Measurements from ENCODE around the gene RASSF1.

RASSF1 gene

GRCh38 chr3:50358355-50358910 lies 17.8 kb upstream of the RASSF1 start:
- peaks cover 16% of the 10 kb centered on the region for H3K36me3 Mint-ChIP-seq (ENCODE audit: insufficient read depth)
- H3K27me3 Mint-ChIP-seq = no peaks in the 10 kb centered on the region
- ATAC-seq (replicated peaks; ENCODE audit: extremely low read depth, poor library complexity, severe bottlenecking) (no peak), DNase-seq (ENCODE audit: low spot score in 2 of 2) (no peak)
- peak overlapping the region; percentile 97 for H3K4me3 Mint-ChIP-seq
- peak overlapping the region; percentile 98 for H3K27ac Mint-ChIP-seq (ENCODE audit: low read depth)
- peaks cover 47% of the 10 kb centered on the region for H3K4me1 Mint-ChIP-seq
- no peaks in the 10 kb centered on the region for H3K9me3 Mint-ChIP-seq

- Mint-ChIP-seq H3K27ac (ENCODE audit: low read depth) (no peak overlapping the region), H3K9me3 (no peaks in the 10 kb centered on the region), H3K4me3 (peak overlapping the region; percentile 97), H3K27me3 (no peaks in the 10 kb centered on the region), H3K36me3 (ENCODE audit: insufficient read depth) (peaks cover 19% of the 10 kb centered on the region), H3K4me1 (peaks cover 47% of the 10 kb centered on the region)
- ATAC-seq (replicated peaks; ENCODE audit: extremely low read depth, poor library complexity, severe bottlenecking) (no peak), DNase-seq (ENCODE audit: low spot score in 2 of 2) (no peak)
Measured at GRCh38 chr3:50357481-50357880, 16.8 kb upstream of the RASSF1 start.

- Mint-ChIP-seq H3K27me3 (no peaks in the 10 kb centered on the region), H3K36me3 (ENCODE audit: insufficient read depth) (peaks cover 23% of the 10 kb centered on the region), H3K4me3 (peak overlapping the region; percentile 97), H3K9me3 (no peaks in the 10 kb centered on the region), H3K4me1 (peaks cover 49% of the 10 kb centered on the region), H3K27ac (ENCODE audit: low read depth) (no peak overlapping the region)
- DNase-seq (ENCODE audit: low spot score in 2 of 2) = no peak
- ATAC-seq (replicated peaks; ENCODE audit: extremely low read depth, poor library complexity, severe bottlenecking) = no peak
Measured at GRCh38 chr3:50356553-50356952, 15.9 kb upstream of the RASSF1 start.

- Mint-ChIP-seq H3K4me3 (peak overlapping the region; percentile 97), H3K27ac (ENCODE audit: low read depth) (no peak overlapping the region), H3K27me3 (no peaks in the 10 kb centered on the region), H3K4me1 (peaks cover 54% of the 10 kb centered on the region), H3K36me3 (ENCODE audit: insufficient read depth) (peaks cover 24% of the 10 kb centered on the region), H3K9me3 (no peaks in the 10 kb centered on the region)
- ATAC-seq (replicated peaks; ENCODE audit: extremely low read depth, poor library complexity, severe bottlenecking) = no peak
- no peak for DNase-seq (ENCODE audit: low spot score in 2 of 2)
Measured at GRCh38 chr3:50355829-50356552, 15.4 kb upstream of the RASSF1 start.

- H3K4me3 Mint-ChIP-seq = no peak overlapping the region
- no peaks in the 10 kb centered on the region for H3K27me3 Mint-ChIP-seq
- peaks cover 64% of the 10 kb centered on the region for H3K4me1 Mint-ChIP-seq
- H3K36me3 Mint-ChIP-seq (ENCODE audit: insufficient read depth) = peaks cover 28% of the 10 kb centered on the region
- no peak for DNase-seq (ENCODE audit: low spot score in 2 of 2)
- ATAC-seq (replicated peaks; ENCODE audit: extremely low read depth, poor library complexity, severe bottlenecking) = no peak
- H3K27ac Mint-ChIP-seq (ENCODE audit: low read depth) = no peak overlapping the region
- H3K9me3 Mint-ChIP-seq = no peaks in the 10 kb centered on the region
Measured at GRCh38 chr3:50354850-50355249, 14.2 kb upstream of the RASSF1 start.

GRCh38 chr3:50354186-50354764 lies 13.6 kb upstream of the RASSF1 start:
- DNase-seq (ENCODE audit: low spot score in 2 of 2) (no peak), ATAC-seq (replicated peaks; ENCODE audit: extremely low read depth, poor library complexity, severe bottlenecking) (no peak)
- H3K36me3 Mint-ChIP-seq (ENCODE audit: insufficient read depth) = peaks cover 28% of the 10 kb centered on the region
- H3K27me3 Mint-ChIP-seq = no peaks in the 10 kb centered on the region
- H3K9me3 Mint-ChIP-seq = no peaks in the 10 kb centered on the region
- peaks cover 62% of the 10 kb centered on the region for H3K4me1 Mint-ChIP-seq
- H3K27ac Mint-ChIP-seq (ENCODE audit: low read depth) = no peak overlapping the region
- no peak overlapping the region for H3K4me3 Mint-ChIP-seq

GRCh38 chr3:50353245-50354004 lies 12.8 kb upstream of the RASSF1 start:
- Mint-ChIP-seq H3K27me3 (no peaks in the 10 kb centered on the region), H3K4me3 (no peak overlapping the region), H3K27ac (ENCODE audit: low read depth) (no peak overlapping the region), H3K36me3 (ENCODE audit: insufficient read depth) (peaks cover 30% of the 10 kb centered on the region), H3K4me1 (peaks cover 64% of the 10 kb centered on the region), H3K9me3 (no peaks in the 10 kb centered on the region)
- DNase-seq (ENCODE audit: low spot score in 2 of 2) (no peak), ATAC-seq (replicated peaks; ENCODE audit: extremely low read depth, poor library complexity, severe bottlenecking) (no peak)

- ATAC-seq (replicated peaks; ENCODE audit: extremely low read depth, poor library complexity, severe bottlenecking) = no peak
Measured at GRCh38 chr3:50352781-50353180, 12.1 kb upstream of the RASSF1 start.

GRCh38 chr3:50351323-50351697 lies 10.7 kb upstream of the RASSF1 start:
- no peak for ATAC-seq (replicated peaks; ENCODE audit: extremely low read depth, poor library complexity, severe bottlenecking)
- Mint-ChIP-seq H3K27me3 (no peaks in the 10 kb centered on the region), H3K36me3 (ENCODE audit: insufficient read depth) (peaks cover 31% of the 10 kb centered on the region), H3K4me3 (peak overlapping the region; percentile 89), H3K9me3 (no peaks in the 10 kb centered on the region), H3K27ac (ENCODE audit: low read depth) (peak overlapping the region; percentile 90), H3K4me1 (peaks cover 61% of the 10 kb centered on the region)
- no peak for DNase-seq (ENCODE audit: low spot score in 2 of 2)

More at GRCh38 chr3:50352781-50353180, 12.1 kb upstream of the RASSF1 start:
- no peak overlapping the region for H3K4me3 Mint-ChIP-seq
- no peak for DNase-seq (ENCODE audit: low spot score in 2 of 2)
- H3K36me3 Mint-ChIP-seq (ENCODE audit: insufficient read depth) = peaks cover 27% of the 10 kb centered on the region
- H3K9me3 Mint-ChIP-seq = no peaks in the 10 kb centered on the region
- peaks cover 64% of the 10 kb centered on the region for H3K4me1 Mint-ChIP-seq
- no peak overlapping the region for H3K27ac Mint-ChIP-seq (ENCODE audit: low read depth)
- H3K27me3 Mint-ChIP-seq = no peaks in the 10 kb centered on the region

GRCh38 chr3:50350527-50351322 lies 10.1 kb upstream of the RASSF1 start, which contains the start of the genes CYB561D2 and NPRL2:
CYB561D2 (plus strand) TSS chr3:50350862; CDS start chr3:50351434, 572 bp downstream.
NPRL2 (minus strand) TSS chr3:50350775; CDS start chr3:50350652, 123 bp downstream.
- H3K36me3 Mint-ChIP-seq (ENCODE audit: insufficient read depth) = peaks cover 31% of the 10 kb centered on the region
- H3K4me3 Mint-ChIP-seq = peak within 1 kb of the TSS; percentile 89
- DNase-seq (ENCODE audit: low spot score in 2 of 2) (peak; percentile 98 to 99), ATAC-seq (replicated peaks; ENCODE audit: extremely low read depth, poor library complexity, severe bottlenecking) (peak; percentile 91)
- H3K27me3 Mint-ChIP-seq = no peaks in the 10 kb centered on the region
- H3K27ac Mint-ChIP-seq (ENCODE audit: low read depth) = peak within 1 kb of the TSS; percentile 90
- H3K9me3 Mint-ChIP-seq = no peaks in the 10 kb centered on the region
- peaks cover 63% of the 10 kb centered on the region for H3K4me1 Mint-ChIP-seq

- Mint-ChIP-seq H3K27ac (ENCODE audit: low read depth) (peak overlapping the region; percentile 90), H3K4me1 (peaks cover 63% of the 10 kb centered on the region), H3K4me3 (peak overlapping the region; percentile 89), H3K27me3 (no peaks in the 10 kb centered on the region), H3K9me3 (no peaks in the 10 kb centered on the region), H3K36me3 (ENCODE audit: insufficient read depth) (peaks cover 31% of the 10 kb centered on the region)
- ATAC-seq (replicated peaks; ENCODE audit: extremely low read depth, poor library complexity, severe bottlenecking) (no peak), DNase-seq (ENCODE audit: low spot score in 2 of 2) (no peak)
Measured at GRCh38 chr3:50350213-50350526, 9.5 kb upstream of the RASSF1 start.
